IPS-18c (cell line): ENCODE results near the gene MED9.
A peak's percentile ranks its signal among the peaks of the same experiment; 100 is the strongest.
"Not testable (repeated sequence)": the region's sequence is repeated elsewhere in the genome, so short reads cannot be mapped to it uniquely, and the experiment has no call there.

Source experiments
- H3K4me3 ChIP-seq: 2 replicates; pipeline ENCODE4 v1.7.0; 2013; ENCODE audit warnings: low read depth, mild to moderate bottlenecking, low read length, moderate library complexity; ENCODE audit not compliant: insufficient read depth
- H3K9me3 ChIP-seq: one replicate; pipeline ENCODE4 v1.6.1; 2013; ENCODE audit warnings: mild to moderate bottlenecking, low read length, moderate library complexity; ENCODE audit not compliant: control insufficient read depth, insufficient read depth

The MED9 gene

DNA sequence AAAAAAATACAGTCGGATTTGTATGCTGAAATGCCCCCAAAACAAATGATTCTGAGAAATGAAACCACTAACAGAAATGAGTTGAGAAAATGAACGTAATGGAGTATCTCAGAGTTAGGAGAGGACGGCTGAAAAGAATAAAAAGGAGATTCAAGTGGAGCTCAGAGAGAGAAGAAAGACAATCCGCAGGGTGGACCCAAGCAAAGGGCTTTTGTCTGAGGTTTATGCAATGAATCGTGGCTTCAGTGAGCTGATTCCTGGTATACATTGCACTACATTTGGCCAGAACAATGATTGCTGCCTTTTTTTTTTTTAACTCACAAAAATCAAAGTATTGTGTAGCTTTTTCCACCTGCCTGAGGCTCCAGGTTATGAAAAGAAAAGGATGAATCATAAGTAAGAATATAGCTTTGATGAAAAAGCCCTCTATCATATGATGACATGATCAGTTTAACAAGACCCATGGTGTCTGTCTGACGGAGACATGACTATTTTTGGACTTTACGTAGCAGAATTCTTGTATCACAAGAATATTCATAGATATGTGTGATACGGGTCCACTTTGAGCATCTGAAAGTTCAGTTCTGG, 4.4 kb upstream of the MED9 start:
- Histone ChIP-seq H3K4me3 (no peak overlapping the region), H3K9me3 (no peaks in the 10 kb centered on the region)

DNA sequence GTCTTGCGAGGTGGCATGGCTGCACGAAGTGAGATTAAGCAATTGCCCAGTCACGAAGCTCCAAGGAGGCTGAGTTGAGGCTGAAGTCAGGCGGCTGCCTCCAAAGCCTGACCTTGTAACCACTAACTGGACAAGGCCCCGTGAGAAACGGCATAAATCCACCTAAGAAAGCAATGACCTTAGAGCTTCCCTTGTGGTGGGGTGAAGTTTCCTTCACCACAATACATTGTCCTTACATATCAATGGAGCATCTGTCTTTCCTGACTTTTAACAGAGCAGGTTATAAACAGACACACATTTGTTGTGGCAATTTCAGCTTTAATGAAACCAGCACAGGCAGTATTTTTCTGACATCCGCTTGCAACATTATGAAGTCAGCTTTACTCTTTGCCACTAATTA, 2.5 kb upstream of the MED9 start:
- Histone ChIP-seq H3K9me3 (no peaks in the 10 kb centered on the region), H3K4me3 (no peak overlapping the region)

DNA sequence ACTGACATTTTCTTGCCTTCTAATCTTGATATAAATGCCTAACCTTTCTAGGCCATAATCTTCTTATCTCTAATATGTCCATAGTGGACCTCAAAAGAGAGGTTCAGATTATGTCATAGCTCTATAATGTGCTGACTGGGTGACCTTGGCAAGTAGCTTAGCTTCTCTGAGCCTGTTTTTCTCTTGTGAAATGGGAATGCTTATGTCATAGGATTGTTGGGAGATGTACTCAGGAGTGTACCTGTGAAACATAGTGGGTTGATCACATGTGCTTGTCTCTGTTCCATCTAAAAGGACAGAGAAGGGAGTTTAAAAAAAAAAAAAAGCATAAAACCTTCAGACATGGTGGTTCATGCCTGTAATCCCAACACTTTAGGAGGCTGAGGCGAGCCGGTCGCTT, 2.4 kb downstream of the MED9 start:
- Histone ChIP-seq H3K4me3 (no peak overlapping the region), H3K9me3 (no peaks in the 10 kb centered on the region)

DNA sequence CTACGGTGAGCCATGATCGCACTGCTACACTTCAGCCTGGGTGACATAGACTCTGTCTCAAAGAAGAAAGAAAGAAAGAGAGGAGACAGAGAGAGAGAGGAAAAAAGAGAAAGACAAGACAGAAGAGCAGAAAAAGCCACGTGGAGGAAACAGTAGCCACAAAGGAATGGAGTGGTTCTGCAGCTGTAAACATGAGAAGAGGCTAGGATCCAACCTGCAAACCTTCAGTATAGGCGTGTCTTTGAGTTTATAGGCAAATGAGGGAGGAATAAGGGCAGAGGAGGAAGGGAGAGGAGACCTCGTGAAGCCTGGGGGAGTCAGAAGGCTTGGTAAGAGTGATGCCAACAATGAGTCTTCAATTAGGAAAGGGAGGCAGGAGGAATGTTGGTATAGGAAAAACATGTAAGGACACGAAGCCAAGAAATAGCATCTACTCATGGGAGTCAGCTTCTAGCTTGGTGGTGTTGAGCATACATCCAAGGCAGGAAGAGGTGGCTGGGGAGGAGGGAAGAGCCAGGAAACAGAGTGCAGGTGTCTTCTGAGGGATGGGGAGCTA, 3.9 kb downstream of the MED9 start:
- Histone ChIP-seq H3K4me3 (no peak overlapping the region), H3K9me3 (no peaks in the 10 kb centered on the region)

DNA sequence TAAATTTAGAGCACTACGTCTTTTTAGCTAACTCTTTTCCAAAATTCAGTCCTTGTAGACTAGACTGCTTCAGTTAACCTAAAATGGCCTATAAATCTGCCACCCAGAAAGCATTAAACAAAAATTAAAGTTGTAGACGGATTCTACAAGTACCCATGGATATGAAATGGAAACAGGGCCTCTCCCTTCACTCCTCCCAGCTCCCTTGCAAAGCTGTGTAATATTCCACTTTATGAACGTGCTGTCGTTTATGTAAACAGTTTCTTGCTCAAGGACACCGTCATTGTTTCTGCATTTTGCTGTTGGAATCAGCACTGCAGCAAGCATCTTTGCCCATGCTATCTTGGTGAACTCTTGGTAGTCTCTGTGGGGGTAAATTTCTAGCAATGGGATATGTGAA, 5.1 kb downstream of the MED9 start:
- Histone ChIP-seq H3K4me3 (no peak overlapping the region), H3K9me3 (no peaks in the 10 kb centered on the region)

DNA sequence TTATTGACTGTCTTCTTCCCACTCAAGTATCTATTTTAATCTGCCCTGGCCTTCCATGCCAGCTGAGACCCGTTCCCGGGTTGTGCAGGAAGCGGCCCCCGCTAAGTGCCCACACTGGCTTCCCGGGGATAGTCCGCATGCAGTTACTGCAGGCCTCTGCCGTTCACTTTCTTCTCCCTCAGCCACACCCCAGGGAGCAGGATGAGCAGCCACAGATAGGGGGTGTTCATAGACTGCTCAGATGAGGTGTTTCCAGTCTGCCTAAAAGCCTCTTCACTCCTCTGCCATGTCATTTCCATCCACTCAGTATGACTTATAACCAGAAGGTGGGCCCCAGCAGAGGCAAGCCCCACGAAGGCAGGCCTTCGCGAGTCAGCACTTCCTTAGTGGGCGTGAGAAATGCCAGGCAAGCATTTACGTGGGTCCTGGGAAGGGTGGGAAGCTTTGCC, 7.7 kb downstream of the MED9 start:
- H3K4me3 ChIP-seq = no peak overlapping the region
- H3K9me3 ChIP-seq = no peaks in the 10 kb centered on the region

DNA sequence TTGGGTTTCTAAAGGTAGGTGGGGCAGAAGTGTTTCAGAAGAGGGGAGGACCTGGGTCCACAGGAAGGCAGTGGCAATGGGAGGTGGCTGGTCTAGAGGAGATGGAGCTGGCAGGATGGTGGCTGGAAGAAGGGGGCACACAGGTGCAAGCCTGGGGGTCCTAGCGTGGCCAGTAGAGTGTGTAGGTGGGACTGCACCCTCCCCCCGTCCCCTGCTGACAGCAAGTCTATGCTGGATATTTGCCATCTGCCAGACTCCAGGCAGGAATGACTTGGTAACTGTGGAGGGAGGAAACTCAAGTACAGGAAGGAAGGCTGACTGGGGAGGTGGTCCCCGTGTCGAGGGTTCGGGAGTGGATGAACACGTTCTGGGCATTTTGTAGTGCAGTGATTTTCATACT, 8.6 kb downstream of the MED9 start:
- H3K9me3 ChIP-seq = no peaks in the 10 kb centered on the region
- H3K4me3 ChIP-seq = no peak overlapping the region

DNA sequence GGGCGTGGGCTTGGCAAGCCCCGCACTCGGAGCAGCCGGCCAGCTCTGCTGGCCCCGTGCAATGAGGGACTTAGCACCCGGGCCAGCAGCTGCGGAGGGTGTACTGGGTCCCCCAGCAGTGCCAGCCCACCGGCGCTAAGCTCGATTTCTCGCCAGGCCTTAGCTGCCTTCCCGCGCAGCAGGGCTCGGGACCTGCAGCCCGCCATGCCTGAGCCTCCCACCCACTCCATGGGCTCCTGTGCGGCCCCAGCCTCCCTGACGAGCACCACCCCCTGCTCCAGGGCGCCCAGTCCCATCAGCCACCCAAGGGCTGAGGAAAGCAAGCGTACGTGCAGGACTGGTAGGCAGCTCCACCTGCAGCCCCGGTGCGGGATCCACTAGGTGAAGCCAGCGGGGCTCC, 9.6 kb downstream of the MED9 start:
- not testable (repeated sequence) for H3K4me3 ChIP-seq

DNA sequence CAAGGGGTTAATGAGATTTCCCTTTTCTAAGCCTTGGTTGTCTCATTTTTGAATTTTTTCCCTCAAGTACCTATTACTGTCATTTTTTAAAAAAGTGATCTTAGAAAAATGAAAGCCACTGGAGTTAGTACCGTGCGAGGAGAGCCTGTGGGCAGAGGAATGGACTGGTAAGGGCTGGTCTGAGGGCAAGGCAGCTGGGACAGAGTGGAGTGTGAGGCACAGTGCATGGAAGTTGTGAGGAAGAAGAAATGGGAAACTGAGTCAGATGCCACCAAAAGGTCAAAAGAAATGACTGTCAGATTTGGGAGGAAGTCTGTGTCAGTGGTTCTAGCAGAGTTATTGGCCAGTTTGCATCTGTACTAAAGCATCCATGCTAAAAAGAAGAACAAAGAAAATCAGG, 11.2 kb downstream of the MED9 start:
- H3K4me3 ChIP-seq = no peak overlapping the region

More for the DNA sequence above, 9.6 kb downstream of the MED9 start:
- not testable (repeated sequence) for H3K9me3 ChIP-seq

DNA sequence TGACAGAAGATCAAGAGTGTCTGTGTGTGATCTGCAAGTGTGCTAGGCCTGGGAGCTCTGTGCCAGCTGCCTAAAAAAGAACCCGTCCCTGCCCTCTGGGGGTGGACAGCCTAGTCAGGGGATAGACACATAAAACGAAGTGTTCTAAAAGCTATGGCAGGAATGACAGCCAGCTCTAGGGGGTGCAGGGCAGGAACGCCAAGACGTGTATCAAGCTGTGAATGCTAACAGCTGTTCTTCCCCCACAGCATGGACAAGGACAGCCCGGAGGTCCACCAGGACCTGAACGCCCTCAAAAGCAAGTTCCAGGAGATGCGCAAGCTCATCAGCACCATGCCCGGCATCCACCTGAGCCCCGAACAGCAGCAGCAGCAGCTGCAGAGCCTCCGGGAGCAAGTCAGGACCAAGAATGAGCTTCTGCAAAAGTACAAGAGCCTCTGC, 14.3 kb downstream of the MED9 start:
- no peak overlapping the region for H3K4me3 ChIP-seq
- no peaks in the 10 kb centered on the region for H3K9me3 ChIP-seq

More for the DNA sequence above, 11.2 kb downstream of the MED9 start:
- no peaks in the 10 kb centered on the region for H3K9me3 ChIP-seq

DNA sequence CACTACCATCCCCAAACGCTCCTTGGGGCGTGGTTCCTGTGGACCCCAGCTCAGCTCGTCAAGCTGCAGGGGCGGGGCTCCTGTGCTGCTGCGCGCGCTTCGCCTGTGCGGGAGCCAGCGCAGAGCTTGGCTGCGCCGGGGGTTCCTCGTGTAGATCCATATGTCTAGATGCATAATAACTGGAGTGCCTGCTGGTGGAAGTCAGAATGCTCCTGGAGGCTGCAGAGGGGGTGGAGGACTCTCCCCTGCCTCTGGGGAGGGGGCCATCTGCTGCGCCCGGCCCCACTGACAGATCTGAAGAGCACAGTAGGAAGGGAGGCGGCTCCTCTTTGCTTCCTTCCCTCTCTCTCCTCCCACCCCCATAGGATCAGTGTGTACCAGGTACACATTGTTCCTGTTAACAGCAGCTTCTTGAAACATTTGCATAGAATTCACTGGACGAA, 14.8 kb downstream of the MED9 start:
- Histone ChIP-seq H3K4me3 (no peak overlapping the region), H3K9me3 (no peaks in the 10 kb centered on the region)

DNA sequence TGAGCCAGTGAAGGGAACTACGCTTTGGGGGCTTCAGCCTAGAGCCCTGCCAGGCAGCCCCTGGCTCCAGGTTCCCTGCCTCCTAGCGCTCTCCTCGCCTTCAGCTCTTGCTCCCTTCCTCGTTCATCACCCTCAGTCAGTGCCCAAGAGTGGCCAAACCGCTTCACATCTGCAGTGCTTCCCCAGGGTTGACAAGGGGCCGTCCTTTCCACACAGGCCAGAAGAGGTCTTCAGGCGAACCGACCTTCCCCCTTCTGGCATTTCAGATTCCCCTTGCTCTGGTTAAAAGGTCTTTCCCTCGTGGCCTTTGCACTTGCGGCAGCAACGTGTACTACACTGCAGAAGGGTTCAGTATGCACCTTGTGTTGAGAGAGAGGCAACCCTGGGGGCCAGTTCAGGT, 15.3 kb downstream of the MED9 start:
- Histone ChIP-seq H3K4me3 (no peak overlapping the region), H3K9me3 (no peaks in the 10 kb centered on the region)

DNA sequence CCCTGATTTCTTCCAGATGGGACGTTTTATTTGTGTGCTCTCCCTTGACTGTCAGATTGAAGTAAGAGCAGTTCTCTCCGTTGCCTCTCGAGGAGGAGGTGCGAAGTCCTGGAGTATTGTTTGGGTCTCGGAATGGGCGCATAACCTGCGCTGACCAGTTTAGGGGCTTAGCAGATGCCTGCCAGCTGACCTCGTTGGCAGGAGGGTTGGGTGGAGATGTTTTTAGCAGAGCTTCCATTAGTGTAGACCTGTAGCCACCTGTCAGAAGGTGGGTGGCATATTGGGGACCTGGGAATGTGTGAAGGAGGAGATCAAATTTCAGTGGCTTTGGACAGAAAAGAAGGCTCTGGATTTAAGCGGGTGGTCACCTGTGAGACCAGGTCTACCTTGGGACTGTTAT, 15.8 kb downstream of the MED9 start:
- Histone ChIP-seq H3K9me3 (no peaks in the 10 kb centered on the region), H3K4me3 (no peak overlapping the region)

DNA sequence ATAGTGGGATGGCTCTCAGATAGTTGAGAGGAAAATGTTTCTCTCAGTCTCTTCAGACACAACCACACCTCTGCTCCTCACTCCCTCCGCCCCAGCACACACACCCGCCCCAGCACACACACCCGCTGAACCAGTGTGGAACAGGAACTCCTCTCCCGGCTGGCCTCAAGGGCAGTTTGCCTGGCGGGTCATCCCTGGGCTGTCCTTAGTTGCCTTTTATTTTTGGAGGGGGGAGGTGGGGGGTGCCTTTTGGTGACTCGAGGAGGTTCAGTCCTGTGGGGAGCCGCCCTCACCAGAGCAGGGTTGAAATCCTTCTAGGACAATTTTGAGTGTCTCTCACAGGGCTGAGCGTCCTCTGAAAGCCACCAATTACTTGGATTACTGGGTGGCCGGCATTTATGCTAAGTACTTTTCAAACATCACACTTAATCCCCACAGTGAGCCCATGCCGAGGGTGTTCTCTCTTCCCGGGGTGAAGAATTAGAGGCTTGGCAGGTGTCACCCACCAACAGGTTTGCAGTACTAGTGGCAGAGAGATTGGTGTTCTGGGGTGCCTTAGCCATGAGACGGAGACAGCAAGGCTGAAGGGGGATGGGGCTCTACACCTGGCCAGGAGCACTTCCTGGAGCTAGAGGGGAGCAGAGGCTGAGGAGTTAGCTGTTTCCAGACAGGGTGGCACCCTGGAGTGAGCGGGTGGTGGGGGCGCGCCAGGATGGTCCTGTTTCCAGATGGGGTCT, 16.6 kb downstream of the MED9 start:
- Histone ChIP-seq H3K4me3 (peak overlapping the region; percentile 3; the same call in 1 of the 2 replicates), H3K9me3 (no peaks in the 10 kb centered on the region)

DNA sequence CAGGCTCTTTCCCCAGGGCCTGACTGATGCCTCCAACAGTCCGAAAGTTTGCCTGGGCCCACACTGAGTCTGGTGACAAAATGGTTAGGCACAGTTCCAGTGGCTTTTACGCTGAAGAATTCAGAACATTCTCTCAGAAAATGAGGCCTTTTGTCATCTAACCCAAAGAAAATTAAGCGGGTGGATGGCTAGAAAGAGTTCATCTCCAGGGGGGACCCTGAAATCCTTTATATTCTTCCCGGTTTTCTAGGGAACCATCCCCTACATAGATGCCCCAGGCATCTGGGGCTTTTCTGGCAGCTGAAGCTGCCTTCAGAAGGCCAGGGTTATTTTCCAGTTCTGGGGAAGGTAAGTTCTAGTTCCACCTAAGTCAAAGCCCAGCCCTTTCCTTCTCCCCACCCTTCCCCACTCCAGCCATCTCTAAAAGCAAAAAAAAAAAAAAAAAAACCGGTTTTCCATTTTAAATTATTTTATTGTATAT, 17.2 kb downstream of the MED9 start:
- H3K9me3 ChIP-seq = no peaks in the 10 kb centered on the region
- peak overlapping the region; percentile 3 for H3K4me3 ChIP-seq

DNA sequence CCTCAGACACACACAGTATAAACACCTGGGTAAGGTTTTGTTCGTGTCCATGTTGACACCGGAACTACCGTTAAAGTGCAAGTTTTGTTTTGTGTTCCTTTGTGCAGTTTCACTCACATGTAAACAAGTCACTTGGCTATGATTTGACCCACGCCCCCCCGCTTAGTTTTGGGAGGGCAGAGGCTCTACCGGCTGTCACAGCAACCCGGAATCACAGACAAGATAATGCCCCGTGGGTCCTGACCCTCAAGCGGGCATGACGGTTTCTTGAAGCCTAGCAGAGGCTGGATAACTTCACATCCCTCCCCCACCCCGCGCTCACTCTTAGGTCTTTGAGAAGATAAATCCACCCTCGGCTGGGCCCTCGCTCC, 17.7 kb downstream of the MED9 start:
- Histone ChIP-seq H3K9me3 (no peaks in the 10 kb centered on the region), H3K4me3 (peak overlapping the region; percentile 78)

DNA sequence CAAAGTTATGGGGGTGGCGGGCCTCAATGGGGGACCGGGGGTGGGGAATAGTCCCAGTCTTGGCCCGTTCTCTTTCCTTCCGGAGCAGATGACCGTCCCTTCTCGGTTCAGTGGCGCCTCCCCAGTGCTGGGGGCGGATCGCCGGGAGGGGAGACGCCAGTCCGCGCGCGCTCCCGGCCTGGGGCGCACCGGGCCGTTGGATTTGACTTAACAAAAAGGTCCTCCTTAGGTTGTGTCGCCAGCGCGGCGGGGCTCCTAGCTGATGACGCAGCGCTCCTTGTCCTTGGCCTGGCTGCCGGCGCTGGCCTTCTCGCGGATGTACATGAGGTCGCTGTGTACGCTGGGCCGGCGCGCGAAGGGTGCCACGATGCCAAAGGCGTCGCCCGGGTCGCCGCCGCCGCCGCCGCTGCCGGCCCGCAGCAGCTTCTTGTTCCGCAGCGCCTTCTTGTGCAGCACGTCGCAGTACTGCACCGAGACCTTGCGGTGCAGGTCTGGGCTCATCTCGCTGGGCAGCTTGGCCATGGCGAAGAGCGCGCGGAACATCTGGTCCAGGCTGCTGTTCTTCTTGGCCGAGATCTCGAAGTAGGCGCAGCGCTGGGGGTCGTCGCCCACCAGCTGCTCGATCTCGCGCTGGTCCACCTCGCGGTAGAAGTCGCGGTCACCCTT, 18.2 kb downstream of the MED9 start:
- Histone ChIP-seq H3K9me3 (no peaks in the 10 kb centered on the region), H3K4me3 (peak overlapping the region; percentile 78)
